Measurements from ENCODE around the gene CSRP1. TPM values are rescaled to one million over a fixed set of nuclear protein-coding genes. Genes with fewer than 3 reads are reported as not detected.
"Not testable (repeated sequence)": the region's sequence is repeated elsewhere in the genome, so short reads cannot be mapped to it uniquely, and the experiment has no call there.

The CSRP1 gene
- polyA plus RNA-seq, 3 donors, result 130 to 137 (median 136) TPM

GRCh38 chr1:201538612-201539551 lies 32.0 kb upstream of the CSRP1 start, which contains the start of gene NAV1:
TSS of gene NAV1 (plus strand) at chr1:201539127. CDS start at chr1:201622885, 83,758 bp downstream.
- no peak for DNase-seq (ENCODE audit: low read depth in 3 of 3, low spot score in 2 of 3)

GRCh38 chr1:201537891-201538611 lies 31.1 kb upstream of the CSRP1 start:
- DNase-seq (ENCODE audit: low read depth in 3 of 3, low spot score in 2 of 3), result no peak

GRCh38 chr1:201537467-201537866 lies 30.5 kb upstream of the CSRP1 start:
- DNase-seq (ENCODE audit: low read depth in 3 of 3, low spot score in 2 of 3), result no peak

- DNase-seq (ENCODE audit: low read depth in 3 of 3, low spot score in 2 of 3), result no peak
Observed at GRCh38 chr1:201537028-201537427, 30.1 kb upstream of the CSRP1 start.

GRCh38 chr1:201536558-201536957 lies 29.6 kb upstream of the CSRP1 start:
- DNase-seq (ENCODE audit: low read depth in 3 of 3, low spot score in 2 of 3), result no peak

- no peak for DNase-seq (ENCODE audit: low read depth in 3 of 3, low spot score in 2 of 3)
Observed at GRCh38 chr1:201535919-201536245, 29.0 kb upstream of the CSRP1 start.

- DNase-seq (ENCODE audit: low read depth in 3 of 3, low spot score in 2 of 3), result no peak
Observed at GRCh38 chr1:201535046-201535918, 28.4 kb upstream of the CSRP1 start.

- no peak for DNase-seq (ENCODE audit: low read depth in 3 of 3, low spot score in 2 of 3)
Observed at GRCh38 chr1:201533836-201534235, 26.9 kb upstream of the CSRP1 start.

- DNase-seq (ENCODE audit: low read depth in 3 of 3, low spot score in 2 of 3), result no peak
Observed at GRCh38 chr1:201531551-201532425, 24.9 kb upstream of the CSRP1 start.

GRCh38 chr1:201530741-201531531 lies 24.0 kb upstream of the CSRP1 start:
- DNase-seq (ENCODE audit: low read depth in 3 of 3, low spot score in 2 of 3), result no peak

- no peak for DNase-seq (ENCODE audit: low read depth in 3 of 3, low spot score in 2 of 3)
Observed at GRCh38 chr1:201528631-201529252, 21.8 kb upstream of the CSRP1 start.

GRCh38 chr1:201527879-201528278 lies 21.0 kb upstream of the CSRP1 start:
- DNase-seq (ENCODE audit: low read depth in 3 of 3, low spot score in 2 of 3), result no peak

- DNase-seq (ENCODE audit: low read depth in 3 of 3, low spot score in 2 of 3), result no peak
Observed at GRCh38 chr1:201525193-201525778, 18.4 kb upstream of the CSRP1 start.

- DNase-seq (ENCODE audit: low read depth in 3 of 3, low spot score in 2 of 3), result not testable (repeated sequence)
Observed at GRCh38 chr1:201520046-201520575, 13.2 kb upstream of the CSRP1 start.

- DNase-seq (ENCODE audit: low read depth in 3 of 3, low spot score in 2 of 3), result no peak
Observed at GRCh38 chr1:201518071-201518470, 11.1 kb upstream of the CSRP1 start.

GRCh38 chr1:201517631-201518030 lies 10.7 kb upstream of the CSRP1 start:
- no peak for DNase-seq (ENCODE audit: low read depth in 3 of 3, low spot score in 2 of 3)

GRCh38 chr1:201516511-201517127 lies 9.7 kb upstream of the CSRP1 start:
- no peak for DNase-seq (ENCODE audit: low read depth in 3 of 3, low spot score in 2 of 3)

GRCh38 chr1:201515895-201516294 lies 9.0 kb upstream of the CSRP1 start:
- no peak for DNase-seq (ENCODE audit: low read depth in 3 of 3, low spot score in 2 of 3)

Measured in right renal cortex interstitium (tissue), 3 donors.